Panc1 (cell line): ENCODE data around the gene PRR5.

Source experiments
- POLR2AphosphoS5 ChIP-seq: IDR thresholded peaks from 2 replicates; pipeline ENCODE4 v1.6.1; 2012; ENCODE audit warnings: mild to moderate bottlenecking, low read depth, low read length, moderate library complexity
- SIN3A ChIP-seq: IDR thresholded peaks from 2 replicates; pipeline ENCODE4 v1.6.1; 2012; ENCODE audit warnings: low read depth, mild to moderate bottlenecking, low read length, moderate library complexity, borderline replicate concordance; ENCODE audit not compliant: insufficient read depth
- TCF7L2 ChIP-seq: IDR thresholded peaks from 2 replicates; pipeline ENCODE4 v1.6.1; 2011; ENCODE audit warnings: mild to moderate bottlenecking, low read depth, low read length, inconsistent platforms
- TF ChIP-seq, protein P1 (sequence below): fragments of 450-650 bp; IDR thresholded peaks from 2 replicates; pipeline ENCODE4 v1.5.1; 2017; ENCODE audit warnings: mild to moderate bottlenecking
- TF ChIP-seq, protein P2 (sequence below), 2 experiments: IDR thresholded peaks; 2 replicates each; pipeline ENCODE4 v1.6.1; 2011 to 2012; ENCODE audit warnings: low read depth in 2 of 2, control low read depth in 1 of 2, low read length in 1 of 2, mild to moderate bottlenecking in 1 of 2, moderate library complexity in 1 of 2; ENCODE audit not compliant: insufficient read depth in 1 of 2

DNA sequence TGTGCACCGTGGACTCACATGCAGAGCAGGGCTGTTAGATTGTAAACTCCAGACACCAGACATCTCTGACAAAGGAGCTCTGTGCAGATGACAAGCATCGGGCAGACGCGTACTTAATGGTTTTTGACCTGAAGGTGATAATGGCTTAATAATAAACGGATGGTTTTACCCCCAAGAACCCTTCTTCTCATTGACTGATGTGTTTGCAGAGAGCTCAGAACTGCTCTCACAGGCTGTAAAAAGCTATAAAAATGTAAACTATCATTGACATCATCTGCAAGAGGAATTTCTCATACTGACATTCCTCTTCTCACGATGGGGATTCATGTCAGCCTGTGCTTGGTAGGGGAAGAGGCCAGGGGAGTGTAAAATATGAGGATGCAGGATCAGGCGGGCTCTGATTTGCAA is 41.8 kb downstream of the PRR5 start:
- TF ChIP-seq, protein P1, sequence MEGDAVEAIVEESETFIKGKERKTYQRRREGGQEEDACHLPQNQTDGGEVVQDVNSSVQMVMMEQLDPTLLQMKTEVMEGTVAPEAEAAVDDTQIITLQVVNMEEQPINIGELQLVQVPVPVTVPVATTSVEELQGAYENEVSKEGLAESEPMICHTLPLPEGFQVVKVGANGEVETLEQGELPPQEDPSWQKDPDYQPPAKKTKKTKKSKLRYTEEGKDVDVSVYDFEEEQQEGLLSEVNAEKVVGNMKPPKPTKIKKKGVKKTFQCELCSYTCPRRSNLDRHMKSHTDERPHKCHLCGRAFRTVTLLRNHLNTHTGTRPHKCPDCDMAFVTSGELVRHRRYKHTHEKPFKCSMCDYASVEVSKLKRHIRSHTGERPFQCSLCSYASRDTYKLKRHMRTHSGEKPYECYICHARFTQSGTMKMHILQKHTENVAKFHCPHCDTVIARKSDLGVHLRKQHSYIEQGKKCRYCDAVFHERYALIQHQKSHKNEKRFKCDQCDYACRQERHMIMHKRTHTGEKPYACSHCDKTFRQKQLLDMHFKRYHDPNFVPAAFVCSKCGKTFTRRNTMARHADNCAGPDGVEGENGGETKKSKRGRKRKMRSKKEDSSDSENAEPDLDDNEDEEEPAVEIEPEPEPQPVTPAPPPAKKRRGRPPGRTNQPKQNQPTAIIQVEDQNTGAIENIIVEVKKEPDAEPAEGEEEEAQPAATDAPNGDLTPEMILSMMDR = no peak
- no peak for TF ChIP-seq SIN3A
- no peak for TF ChIP-seq POLR2AphosphoS5
- TF ChIP-seq, protein P2, sequence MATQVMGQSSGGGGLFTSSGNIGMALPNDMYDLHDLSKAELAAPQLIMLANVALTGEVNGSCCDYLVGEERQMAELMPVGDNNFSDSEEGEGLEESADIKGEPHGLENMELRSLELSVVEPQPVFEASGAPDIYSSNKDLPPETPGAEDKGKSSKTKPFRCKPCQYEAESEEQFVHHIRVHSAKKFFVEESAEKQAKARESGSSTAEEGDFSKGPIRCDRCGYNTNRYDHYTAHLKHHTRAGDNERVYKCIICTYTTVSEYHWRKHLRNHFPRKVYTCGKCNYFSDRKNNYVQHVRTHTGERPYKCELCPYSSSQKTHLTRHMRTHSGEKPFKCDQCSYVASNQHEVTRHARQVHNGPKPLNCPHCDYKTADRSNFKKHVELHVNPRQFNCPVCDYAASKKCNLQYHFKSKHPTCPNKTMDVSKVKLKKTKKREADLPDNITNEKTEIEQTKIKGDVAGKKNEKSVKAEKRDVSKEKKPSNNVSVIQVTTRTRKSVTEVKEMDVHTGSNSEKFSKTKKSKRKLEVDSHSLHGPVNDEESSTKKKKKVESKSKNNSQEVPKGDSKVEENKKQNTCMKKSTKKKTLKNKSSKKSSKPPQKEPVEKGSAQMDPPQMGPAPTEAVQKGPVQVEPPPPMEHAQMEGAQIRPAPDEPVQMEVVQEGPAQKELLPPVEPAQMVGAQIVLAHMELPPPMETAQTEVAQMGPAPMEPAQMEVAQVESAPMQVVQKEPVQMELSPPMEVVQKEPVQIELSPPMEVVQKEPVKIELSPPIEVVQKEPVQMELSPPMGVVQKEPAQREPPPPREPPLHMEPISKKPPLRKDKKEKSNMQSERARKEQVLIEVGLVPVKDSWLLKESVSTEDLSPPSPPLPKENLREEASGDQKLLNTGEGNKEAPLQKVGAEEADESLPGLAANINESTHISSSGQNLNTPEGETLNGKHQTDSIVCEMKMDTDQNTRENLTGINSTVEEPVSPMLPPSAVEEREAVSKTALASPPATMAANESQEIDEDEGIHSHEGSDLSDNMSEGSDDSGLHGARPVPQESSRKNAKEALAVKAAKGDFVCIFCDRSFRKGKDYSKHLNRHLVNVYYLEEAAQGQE (IDR thresholded peaks at IDR 0.05; ENCODE audit: insufficient read depth in 1 of 2, low read depth in 2 of 2, low read length in 1 of 2) = no peak
- TF ChIP-seq TCF7L2 = no peak
